PC-3 (cell line): Measurements from ENCODE around the gene MALRD1. TPM values are rescaled to one million over a fixed set of nuclear protein-coding genes. Genes with fewer than 3 reads are reported as not detected.

Source experiments
- ATAC-seq: fragments of 200-7000 bp; cut with Tn5 transposase; 2 replicates; pipeline ENCODE4 v1.9.1; 2020; ENCODE audit warnings: mild to moderate bottlenecking, moderate library complexity
- BruUV-seq: library from RNA; stranded (reverse); fragments of 400-500 nt; replicated peaks from 2 replicates; lab custom pipeline; 2021; lab: Mats Ljungman, UMichigan
- CTCF ChIA-PET: fragments of 300-600 bp; sonication (Branson Sonifier 250); formaldehyde crosslinking; loops from one replicate; lab custom pipeline; 2022; ENCODE audit warnings: antibody characterized with exemption; lab: Charles Lee
- POLR2A ChIA-PET: fragments of 300-600 bp; sonication (Branson Sonifier 250); formaldehyde crosslinking; loops from one replicate; lab custom pipeline; 2022; ENCODE audit warnings: antibody characterized with exemption; ENCODE audit not compliant: unreplicated experiment; lab: Charles Lee
- DNase-seq: peaks from one replicate; pipeline ENCODE4 v3.0.0-alpha.2; 2015
- H2AFZ ChIP-seq: fragments of 300-600 bp; sonication (generic); 2 replicates; pipeline ENCODE4 v1.6.0; 2016; ENCODE audit warnings: antibody characterized with exemption, low read length
- H3F3A ChIP-seq: fragments of 300-600 bp; sonication (generic); one replicate; pipeline ENCODE4 v1.6.0; 2017; ENCODE audit warnings: antibody characterized with exemption, low read length, control low read depth, mild to moderate bottlenecking; ENCODE audit not compliant: unreplicated experiment
- H3K27ac ChIP-seq: fragments of 300-600 bp; sonication (generic); 2 replicates; pipeline ENCODE4 v1.5.1; 2016; ENCODE audit warnings: mild to moderate bottlenecking, low read length
- H3K27me3 ChIP-seq: fragments of 300-600 bp; sonication (generic); 2 replicates; pipeline ENCODE4 v1.6.1; 2016; ENCODE audit warnings: low read length, mixed read lengths
- H3K36me3 ChIP-seq: fragments of 300-600 bp; sonication (generic); 2 replicates; pipeline ENCODE4 v1.6.1; 2016; ENCODE audit warnings: low read depth, mixed run types, low read length, mixed read lengths
- H3K4me1 ChIP-seq: fragments of 300-600 bp; sonication (generic); 2 replicates; pipeline ENCODE4 v1.5.1; 2016; ENCODE audit warnings: low read length; ENCODE audit not compliant: insufficient read depth
- H3K4me2 ChIP-seq: fragments of 300-600 bp; sonication (generic); 2 replicates; pipeline ENCODE4 v1.6.0; 2016; ENCODE audit warnings: low read length
- H3K4me3 ChIP-seq: fragments of 300-600 bp; sonication (generic); 2 replicates; pipeline ENCODE4 v1.5.1; 2016; ENCODE audit warnings: mild to moderate bottlenecking, low read length, mixed read lengths
- H3K79me2 ChIP-seq: fragments of 300-600 bp; sonication (generic); 2 replicates; pipeline ENCODE4 v1.6.1; 2017; ENCODE audit warnings: low read length, mixed read lengths
- H3K9ac ChIP-seq: fragments of 300-600 bp; sonication (generic); 2 replicates; pipeline ENCODE4 v1.6.0; 2016; ENCODE audit warnings: mild to moderate bottlenecking, low read length
- H3K9me2 ChIP-seq: fragments of 300-600 bp; sonication (generic); replicated peaks from 2 replicates; pipeline ENCODE4 v1.6.1; 2016; ENCODE audit warnings: mixed run types, low read length, mixed read lengths
- H3K9me3 ChIP-seq: fragments of 300-600 bp; sonication (generic); 2 replicates; pipeline ENCODE4 v1.6.1; 2016; ENCODE audit warnings: low read length, mixed read lengths
- H4K20me1 ChIP-seq: fragments of 300-600 bp; sonication (generic); 2 replicates; pipeline ENCODE4 v1.6.1; 2016; ENCODE audit warnings: low read length, mixed read lengths
- EZH2 ChIP-seq: fragments of 300-600 bp; sonication (generic); IDR thresholded peaks from one replicate; pipeline ENCODE4 v1.6.1; 2017; ENCODE audit warnings: antibody characterized with exemption, mild to moderate bottlenecking, low read length; ENCODE audit not compliant: unreplicated experiment
- EZH2phosphoT487 ChIP-seq: fragments of 300-600 bp; sonication (generic); IDR thresholded peaks from 2 replicates; pipeline ENCODE4 v1.6.1; 2018; ENCODE audit warnings: mild to moderate bottlenecking, antibody characterized with exemption, low read length, borderline replicate concordance
- intact Hi-C: fragments of 100-400 bp; cut with micrococcal nuclease; formaldehyde crosslinking; loops from 2 replicates; pipeline ENCODE4 v1.9.0; 2023
- total RNA-seq: library from RNA; depleted of rRNA; stranded (reverse); fragments of >200 nt; gene quantifications from 2 replicates; pipeline ENCODE4 v1.2.3, GENCODE V29; 2014
- TF ChIP-seq, protein P1 (sequence below): fragments of 300-600 bp; sonication (generic); conservative IDR thresholded peaks from 2 replicates; pipeline ENCODE4 v1.5.1; 2017; ENCODE audit warnings: antibody characterized with exemption, low read depth, mild to moderate bottlenecking, low read length

MALRD1 gene
- total RNA-seq, 1 experiment from 2014 or later: not detected

GRCh38 chr10:19119191-19119590 lies 70.6 kb downstream of the MALRD1 start:
- Histone ChIP-seq H3K36me3 (no peaks in the 10 kb centered on the region), H3K27me3 (no peaks in the 10 kb centered on the region), H2AFZ (no peak overlapping the region), H3K9me3 (no peaks in the 10 kb centered on the region), H4K20me1 (no peaks in the 10 kb centered on the region), H3K4me3 (no peak overlapping the region), H3K27ac (no peak overlapping the region), H3K4me1 (no peaks in the 10 kb centered on the region), H3K4me2 (no peak overlapping the region), H3K79me2 (no peaks in the 10 kb centered on the region), H3F3A (no peaks in the 10 kb centered on the region), H3K9ac (no peak overlapping the region), H3K9me2 (no peaks in the 10 kb centered on the region)
- DNase-seq (no peak), ATAC-seq (no peak)
- ChIA-PET CTCF (no interaction called here), POLR2A (no interaction called here)
- BruUV-seq: no TSS peak
- intact Hi-C loops: no loop called here
- no peak for TF ChIP-seq EZH2phosphoT487
- TF ChIP-seq, protein P1, sequence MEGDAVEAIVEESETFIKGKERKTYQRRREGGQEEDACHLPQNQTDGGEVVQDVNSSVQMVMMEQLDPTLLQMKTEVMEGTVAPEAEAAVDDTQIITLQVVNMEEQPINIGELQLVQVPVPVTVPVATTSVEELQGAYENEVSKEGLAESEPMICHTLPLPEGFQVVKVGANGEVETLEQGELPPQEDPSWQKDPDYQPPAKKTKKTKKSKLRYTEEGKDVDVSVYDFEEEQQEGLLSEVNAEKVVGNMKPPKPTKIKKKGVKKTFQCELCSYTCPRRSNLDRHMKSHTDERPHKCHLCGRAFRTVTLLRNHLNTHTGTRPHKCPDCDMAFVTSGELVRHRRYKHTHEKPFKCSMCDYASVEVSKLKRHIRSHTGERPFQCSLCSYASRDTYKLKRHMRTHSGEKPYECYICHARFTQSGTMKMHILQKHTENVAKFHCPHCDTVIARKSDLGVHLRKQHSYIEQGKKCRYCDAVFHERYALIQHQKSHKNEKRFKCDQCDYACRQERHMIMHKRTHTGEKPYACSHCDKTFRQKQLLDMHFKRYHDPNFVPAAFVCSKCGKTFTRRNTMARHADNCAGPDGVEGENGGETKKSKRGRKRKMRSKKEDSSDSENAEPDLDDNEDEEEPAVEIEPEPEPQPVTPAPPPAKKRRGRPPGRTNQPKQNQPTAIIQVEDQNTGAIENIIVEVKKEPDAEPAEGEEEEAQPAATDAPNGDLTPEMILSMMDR: no peak
- TF ChIP-seq EZH2: no peak

- no peak for DNase-seq
- intact Hi-C loops: no loop called here
- H3K79me2 ChIP-seq: no peaks in the 10 kb centered on the region
Observed at GRCh38 chr10:19120381-19120908, 71.8 kb downstream of the MALRD1 start.

GRCh38 chr10:19133992-19134391 lies 85.4 kb downstream of the MALRD1 start:
- Histone ChIP-seq H3K79me2 (no peaks in the 10 kb centered on the region), H3K36me3 (no peaks in the 10 kb centered on the region), H3K4me2 (no peak overlapping the region), H3K27me3 (no peaks in the 10 kb centered on the region), H3K4me3 (no peak overlapping the region), H3K27ac (no peak overlapping the region), H4K20me1 (no peaks in the 10 kb centered on the region), H3K9me3 (no peaks in the 10 kb centered on the region), H3K4me1 (no peaks in the 10 kb centered on the region), H3F3A (no peaks in the 10 kb centered on the region), H2AFZ (no peak overlapping the region), H3K9ac (no peak overlapping the region), H3K9me2 (no peaks in the 10 kb centered on the region)
- DNase-seq: no peak
- ChIA-PET CTCF (no interaction called here), POLR2A (no interaction called here)
- no TSS peak for BruUV-seq
- intact Hi-C loops: no loop called here
- no peak for ATAC-seq
- TF ChIP-seq EZH2phosphoT487: no peak

More at GRCh38 chr10:19120381-19120908, 71.8 kb downstream of the MALRD1 start:
- Histone ChIP-seq H3K27me3 (no peaks in the 10 kb centered on the region), H3K4me1 (no peaks in the 10 kb centered on the region), H2AFZ (no peak overlapping the region), H4K20me1 (no peaks in the 10 kb centered on the region), H3K9me3 (no peaks in the 10 kb centered on the region), H3K4me3 (no peak overlapping the region), H3K27ac (no peak overlapping the region), H3K4me2 (no peak overlapping the region), H3F3A (no peaks in the 10 kb centered on the region), H3K36me3 (no peaks in the 10 kb centered on the region), H3K9me2 (no peaks in the 10 kb centered on the region), H3K9ac (no peak overlapping the region)
- no TSS peak for BruUV-seq
- TF ChIP-seq EZH2: no peak
- TF ChIP-seq EZH2phosphoT487: no peak
- TF ChIP-seq, protein P1: no peak
- ChIA-PET CTCF (no interaction called here), POLR2A (no interaction called here)
- no peak for ATAC-seq
